Stomach (tissue), 9 donors: Measurements from ENCODE around the gene NQO2. TPM values are rescaled to one million over a fixed set of nuclear protein-coding genes. Genes with fewer than 3 reads are reported as not detected.
A peak's percentile ranks its signal among the peaks of the same experiment; 100 is the strongest.
"Not testable (repeated sequence)": the region's sequence is repeated elsewhere in the genome, so short reads cannot be mapped to it uniquely, and the experiment has no call there.

Source experiments
- DNase-seq, 2 donors: peaks; one replicate each; pipeline versions ENCODE4 v3.0.0 to v3.0.0-alpha.2; 2013 to 2019
- H3K27ac ChIP-seq, 5 donors: fragments of 200-600 bp in 4 of 5; sonication (generic) in 4 of 5; one replicate each; pipeline ENCODE4 v1.5.1; 2013 to 2019; ENCODE audit warnings: mild to moderate bottlenecking in 1 of 5, moderate library complexity in 1 of 5
- H3K27me3 ChIP-seq, 3 donors: fragments of 200-600 bp; sonication (generic); one replicate each; pipeline ENCODE4 v1.5.1; 2017 to 2019; ENCODE audit warnings: mixed run types in 1 of 3
- H3K36me3 ChIP-seq, 4 donors: fragments of 200-600 bp; sonication (generic); 1 replicate in 3 of 4; 2 replicates in 1 of 4; pipeline ENCODE4 v1.5.1; 2016 to 2019
- H3K4me1 ChIP-seq, 4 donors: fragments of 200-600 bp; sonication (generic); one replicate each; pipeline ENCODE4 v1.5.1; 2016 to 2019
- H3K4me3 ChIP-seq, 4 donors: fragments of 200-600 bp; sonication (generic) in 3 of 4; one replicate each; pipeline ENCODE4 v1.5.1; 2016 to 2019; ENCODE audit warnings: mild to moderate bottlenecking in 1 of 4
- H3K9me3 ChIP-seq, 4 donors: fragments of 200-600 bp; sonication (generic); one replicate each; pipeline ENCODE4 v1.5.1; 2016 to 2019
- CTCF ChIP-seq, 7 experiments: fragments of 450-650 bp in 4 of 7; fragments of 200-600 bp in 3 of 7; sonication (generic) in 3 of 7; IDR thresholded peaks; one replicate each; pipeline ENCODE4 v1.5.1; 2016 to 2019; ENCODE audit warnings: antibody characterized with exemption in 7 of 7, control low read depth in 2 of 7, mild to moderate bottlenecking in 1 of 7
- EP300 ChIP-seq: sonication (generic); formaldehyde crosslinking; IDR thresholded peaks from one replicate; pipeline ENCODE4 v1.6.1; 2017; ENCODE audit warnings: antibody characterized with exemption
- POLR2A ChIP-seq, 4 donors: fragments of 450-650 bp; IDR thresholded peaks; one replicate each; pipeline ENCODE4 v1.6.1; 2016; ENCODE audit warnings: antibody characterized with exemption in 4 of 4, control low read depth in 2 of 4, mild to moderate bottlenecking in 1 of 4, moderate library complexity in 1 of 4
- POLR2AphosphoS5 ChIP-seq, 3 donors: sonication (generic); formaldehyde crosslinking; IDR thresholded peaks; one replicate each; pipeline ENCODE4 v1.6.1; 2016; ENCODE audit warnings: antibody characterized with exemption in 3 of 3
- WGBS, 5 donors: extraction: QIAGEN DNeasy Blood & Tissue Kit in 3 of 5; methylation state at CpG; one replicate each; pipeline versions ENCODE4 v1.1.5 to v1.1.7; 2013 to 2018; 5-methylcytosine and 5-hydroxymethylcytosine counted together
- intact Hi-C: fragments of 100-400 bp; cut with DNase I; formaldehyde crosslinking; loops from one replicate; pipeline ENCODE4 v1.15.1; 2023; ENCODE audit warnings: low total_unique reads
- polyA plus RNA-seq, 3 donors: library from polyadenylated mRNA; stranded (reverse); fragments of 200-250 nt; gene quantifications; one replicate each; pipeline ENCODE4 v1.2.3, GENCODE V29; 2013
- total RNA-seq, 5 donors: library from RNA; depleted of rRNA; stranded (reverse); fragments of >200 nt; gene quantifications; one replicate each; pipeline versions ENCODE4 v1.1.0 to v1.2.3, GENCODE V29; 2014 to 2016
- donor health status: healthy with polysubstance abuse.
- donor health status: Bipolar disorder and iron deficiency.
- donor health status: healthy.

Gene NQO2
- total and polyA plus RNA-seq, 8 donors, result 0.87 to 43.1 (median 28.3) TPM; not detected in 1

- intact Hi-C loops, result no loop called here
- no peaks in the 10 kb centered on the region for H3K36me3 ChIP-seq
- no peaks in the 10 kb centered on the region for H3K27me3 ChIP-seq
- H3K9me3 ChIP-seq, result no peaks in the 10 kb centered on the region
- no peak for TF ChIP-seq CTCF (IDR thresholded peaks at IDR 0.05)
- 71 to 78% (median 75%) methylated on average over 16 to 17 of the region's 17 CpGs for WGBS, 5 donors
- peak overlapping the region in 1 of 5 donors; percentile 82 for H3K27ac ChIP-seq
- H3K4me3 ChIP-seq, result peak overlapping the region in 2 of 4 donors; percentile 47 to 50
- peak in 1 of 2 donors; percentile 36 for DNase-seq
- H3K4me1 ChIP-seq, result peaks cover 0 to 34% (median 22%) of the 10 kb centered on the region in 4 donors
Observed at GRCh38 chr6:3052481-3053230, 53.0 kb downstream of the NQO2 start.

GRCh38 chr6:3053231-3053508, 53.5 kb downstream of the NQO2 start:
- TF ChIP-seq CTCF (IDR thresholded peaks at IDR 0.05) (no peak), POLR2A (IDR thresholded peaks at IDR 0.05) (no peak), EP300 (no peak), POLR2AphosphoS5 (IDR thresholded peaks at IDR 0.05) (no peak)
- Histone ChIP-seq H3K36me3 (no peaks in the 10 kb centered on the region), H3K4me3 (peak overlapping the region; percentile 44 to 56 (median 48)), H3K9me3 (no peaks in the 10 kb centered on the region), H3K4me1 (peaks cover 0 to 34% (median 22%) of the 10 kb centered on the region in 4 donors), H3K27ac (peak overlapping the region in 4 of 5 donors; percentile 44 to 82 (median 64)), H3K27me3 (no peaks in the 10 kb centered on the region)
- DNase-seq, result no peak
- 30 to 54% (median 35%) methylated on average over 11 of the region's 11 CpGs for WGBS, 5 donors
- intact Hi-C loops, result no loop called here

GRCh38 chr6:3054229-3055157, 54.8 kb downstream of the NQO2 start:
- H3K27ac ChIP-seq, result peak overlapping the region in 3 of 5 donors; percentile 44 to 82 (median 71)
- peak in 1 of 2 donors; percentile 74 for DNase-seq
- H3K36me3 ChIP-seq, result not testable (repeated sequence)

DNA sequence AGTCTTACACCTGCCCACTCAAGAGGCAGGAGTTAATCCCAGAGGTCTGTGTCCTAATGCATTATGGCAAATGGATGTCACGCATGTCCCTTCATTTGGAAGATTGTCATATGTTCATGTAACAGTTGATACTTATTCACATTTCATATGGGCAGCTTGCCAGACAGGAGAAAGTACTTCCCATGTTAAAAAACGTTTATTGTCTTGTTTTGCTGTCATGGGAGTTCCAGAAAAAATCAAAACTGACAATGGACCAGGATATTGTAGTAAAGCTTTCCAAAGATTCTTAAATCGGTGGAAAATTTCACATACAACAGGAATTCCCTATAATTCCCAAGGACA, 55.4 kb downstream of the NQO2 start:
- not testable (repeated sequence) for H3K4me3 ChIP-seq, H3K36me3 ChIP-seq, DNase-seq, H3K27me3 ChIP-seq, H3K9me3 ChIP-seq
- Histone ChIP-seq H3K4me1 (peaks cover 0 to 34% (median 22%) of the 10 kb centered on the region in 4 donors), H3K27ac (peak overlapping the region in 3 of 5 donors; percentile 36 to 54 (median 42))
- intact Hi-C loops, result loop anchor here (5.0 kb wide), 1 partner anchor 58 kb away; the partner anchor contains the start of gene NQO2
- WGBS, 5 donors, result 49 to 60% (median 52%) methylated on average over 3 of the region's 3 CpGs

More at GRCh38 chr6:3054229-3055157, 54.8 kb downstream of the NQO2 start:
- WGBS, 5 donors, result 36 to 69% (median 50%) methylated on average over 27 of the region's 27 CpGs
- not testable (repeated sequence) for H3K27me3 ChIP-seq, H3K9me3 ChIP-seq
- H3K4me1 ChIP-seq, result peaks cover 0 to 34% (median 22%) of the 10 kb centered on the region in 4 donors
- intact Hi-C loops, result loop anchor here (5.0 kb wide), 1 partner anchor 57 kb away; the partner anchor contains the start of gene NQO2
- H3K4me3 ChIP-seq, result peak overlapping the region in 3 of 4 donors; percentile 44 to 56 (median 47)

DNA sequence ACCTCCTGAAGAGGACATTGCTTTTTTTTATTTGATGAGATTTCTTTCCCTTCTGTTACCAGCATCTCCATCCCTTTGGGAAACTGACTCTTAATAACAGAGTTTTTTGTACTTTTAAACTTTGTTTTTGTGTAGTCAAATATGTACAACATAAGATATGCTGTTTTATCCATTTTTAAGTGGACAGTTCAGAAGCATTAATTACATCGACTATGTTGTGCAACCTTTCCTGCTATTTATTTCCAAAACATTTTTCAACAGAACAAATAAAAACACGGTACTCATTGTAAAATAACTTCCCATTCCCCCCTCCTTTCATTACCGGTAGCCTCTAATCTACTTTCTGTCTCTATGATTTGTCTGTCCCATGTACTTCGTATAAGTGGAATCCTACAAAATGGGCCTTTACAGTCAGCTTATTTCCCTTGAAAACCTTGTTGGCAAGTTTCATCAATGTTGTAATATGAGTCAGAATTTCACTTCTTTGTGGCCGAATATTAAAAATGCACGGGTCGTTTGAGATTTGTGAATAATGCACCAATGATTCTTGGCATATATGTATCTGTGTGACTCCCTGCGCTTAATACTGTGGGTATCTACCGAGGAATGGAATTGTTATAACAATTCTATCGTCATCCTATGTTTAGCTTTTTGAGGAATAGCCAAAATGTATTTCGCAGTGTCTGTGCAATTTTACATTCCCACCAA, 57.5 kb downstream of the NQO2 start:
- no peak overlapping the region for H3K4me3 ChIP-seq
- H3K36me3 ChIP-seq, result no peaks in the 10 kb centered on the region
- TF ChIP-seq POLR2AphosphoS5 (IDR thresholded peaks at IDR 0.05), result no peak
- no peak for TF ChIP-seq CTCF (IDR thresholded peaks at IDR 0.05)
- TF ChIP-seq EP300, result no peak
- TF ChIP-seq POLR2A (IDR thresholded peaks at IDR 0.05), result no peak
- intact Hi-C loops, result loop anchor here (5.0 kb wide), 1 partner anchor 60 kb away; the partner anchor contains the start of gene NQO2
- no peaks in the 10 kb centered on the region for H3K9me3 ChIP-seq
- H3K4me1 ChIP-seq, result peaks cover 0 to 34% (median 22%) of the 10 kb centered on the region in 4 donors
- no peak for DNase-seq
- no peaks in the 10 kb centered on the region for H3K27me3 ChIP-seq
- 82 to 88% (median 85%) methylated on average over 11 of the region's 11 CpGs for WGBS, 5 donors
- H3K27ac ChIP-seq, result no peak overlapping the region
